ENCODE results near the gene MPHOSPH6. TPM values are rescaled to one million over a fixed set of nuclear protein-coding genes. Genes with fewer than 3 reads are reported as not detected.

MPHOSPH6 gene
- total and polyA plus RNA-seq, 2 of the 13 experiments (the other 11 are each of a cell fraction or from before 2014, with no cell fraction given), result 28.4 to 76.4 TPM

GRCh38 chr16:82169861-82170845, at the start of gene MPHOSPH6 (continued):
- TF ChIP-seq ZNF280D (CRISPR knock-in tag; IDR thresholded peaks at IDR 0.05) (peak; percentile 76), GABPA (IDR thresholded peaks at IDR 0.05; ENCODE audit: low read depth, low read length) (no peak), GABPA (CRISPR knock-in tag; IDR thresholded peaks at IDR 0.05; ENCODE audit: low read depth) (0 out of 2 replicates have a peak, but pooled peaks have one; percentile 5), ZC3H13 (CRISPR knock-in tag; IDR thresholded peaks at IDR 0.05) (peak; percentile 91), ZNF614 (CRISPR knock-in tag; IDR thresholded peaks at IDR 0.05; ENCODE audit: borderline replicate concordance) (peak; percentile 91; the same call in 1 of the 2 replicates), SKIL (CRISPR knock-in tag; IDR thresholded peaks at IDR 0.05; ENCODE audit: borderline replicate concordance) (peak; percentile 69; the same call in 1 of the 2 replicates), ZNF207 (IDR thresholded peaks at IDR 0.05; ENCODE audit: borderline replicate concordance) (no peak), SAP130 (CRISPR knock-in tag; IDR thresholded peaks at IDR 0.05; ENCODE audit: low read depth) (peak; percentile 93), ZNF232 (CRISPR knock-in tag; IDR thresholded peaks at IDR 0.05; ENCODE audit: borderline replicate concordance) (peak; percentile 80), ARNTL (CRISPR knock-in tag; IDR thresholded peaks at IDR 0.05) (peak; percentile 93), JUND (CRISPR knock-in tag; IDR thresholded peaks at IDR 0.05) (peak; percentile 75), ZMAT5 (CRISPR knock-in tag; IDR thresholded peaks at IDR 0.05; ENCODE audit: borderline replicate concordance, low read depth) (no peak), ZNF512 (CRISPR knock-in tag; IDR thresholded peaks at IDR 0.05) (no peak), KDM1A (CRISPR knock-in tag; IDR thresholded peaks at IDR 0.05) (no peak; the same call in 1 of the 2 replicates), TFAP4 (IDR thresholded peaks at IDR 0.05; ENCODE audit: borderline replicate concordance, low read depth) (no peak; the same call in 1 of the 2 replicates), ELK4 (CRISPR knock-in tag; IDR thresholded peaks at IDR 0.05; ENCODE audit: borderline replicate concordance) (peak; percentile 59; the same call in 1 of the 2 replicates), ZFAT (CRISPR knock-in tag; conservative IDR thresholded peaks at IDR 0.05) (no peak)

All from HepG2 (cell line).